GM15510 (cell line): ENCODE measurements around the gene MAK.
A peak's percentile ranks its signal among the peaks of the same experiment; 100 is the strongest.

ENCODE experiments used
- POLR2A ChIP-seq: IDR thresholded peaks from 3 replicates; pipeline ENCODE4 v1.6.1; 2011; ENCODE audit warnings: borderline replicate concordance; ENCODE audit not compliant: insufficient read length; ENCODE audit errors: extremely low read depth

The MAK gene

DNA sequence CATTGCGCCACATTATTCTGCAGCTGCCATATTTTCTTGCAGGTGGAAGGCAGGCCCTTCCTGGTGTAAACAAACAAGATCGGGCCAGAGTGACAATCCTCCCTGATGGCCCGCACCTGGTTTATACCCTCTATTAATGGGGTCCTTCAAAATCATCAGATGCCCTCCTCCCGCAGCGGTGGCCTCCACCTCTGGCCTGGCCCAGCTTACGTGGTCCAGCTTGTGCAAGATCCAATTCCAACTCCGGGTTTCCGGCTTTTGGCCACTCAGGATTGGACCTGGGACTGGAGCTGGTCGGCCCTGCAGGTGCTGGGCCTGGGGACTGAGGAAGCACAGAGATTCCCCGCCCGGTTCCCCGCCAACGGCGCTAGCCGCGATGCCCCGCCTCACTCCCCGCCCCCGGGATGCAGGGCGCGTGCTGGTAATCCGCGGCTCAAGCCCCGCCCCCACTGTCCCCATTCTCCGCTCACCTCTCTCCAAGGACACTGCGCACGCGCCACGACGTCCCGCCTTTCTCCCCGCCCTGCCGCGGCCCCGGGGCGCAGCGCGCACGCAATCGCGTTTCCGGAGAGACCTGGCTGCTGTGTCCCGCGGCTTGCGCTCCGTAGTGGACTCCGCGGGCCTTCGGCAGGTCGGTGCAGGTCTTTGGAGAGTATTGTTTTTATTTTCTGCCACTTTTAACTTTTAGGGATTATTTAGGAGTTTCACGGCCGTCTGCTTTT is 90.9 kb downstream of the MAK start, which contains the start of gene TMEM14B:
Gene TMEM14B, plus strand, starts transcription at position 555 of the 722 bp plus-strand sequence. CDS start 1,441 bp downstream, outside the sequence.
- TF ChIP-seq POLR2A = peak; percentile 97

DNA sequence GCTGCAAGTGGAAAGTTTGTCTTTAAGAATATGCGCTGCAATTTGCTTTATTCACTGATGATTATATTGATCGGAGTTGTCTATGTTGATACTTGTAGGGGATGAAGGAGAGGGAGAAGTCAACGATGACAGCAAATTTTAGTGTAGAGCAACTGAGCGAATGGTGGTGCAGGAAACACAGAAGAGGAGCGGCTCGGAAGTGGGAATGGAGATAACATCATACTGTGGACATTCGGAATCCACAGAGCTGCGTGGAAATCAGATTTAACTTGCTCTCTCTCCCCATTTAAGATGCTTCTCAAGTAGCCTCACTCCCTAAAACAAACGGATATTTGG is 91.5 kb downstream of the MAK start:
- no peak for TF ChIP-seq POLR2A

DNA sequence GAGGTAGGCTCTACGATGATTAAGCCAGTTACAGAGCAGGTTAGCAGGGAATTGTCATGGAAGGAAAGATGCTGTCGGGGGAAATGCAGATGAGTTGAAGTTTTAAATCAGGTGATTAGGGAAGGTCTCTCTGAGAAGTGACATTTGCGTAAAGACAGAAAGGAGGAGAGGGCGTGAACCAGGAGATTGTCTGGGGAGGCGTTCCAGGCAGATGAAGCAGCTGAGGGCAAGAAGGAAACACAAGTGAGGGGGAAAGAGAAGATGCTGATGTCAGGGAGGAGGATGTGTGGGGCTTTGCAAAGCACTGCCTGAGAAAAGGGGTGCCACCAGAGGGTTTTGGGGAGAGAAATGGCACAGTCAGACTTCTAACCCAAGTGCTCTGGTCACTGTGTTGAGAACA is 93.2 kb downstream of the MAK start:
- TF ChIP-seq POLR2A = no peak

DNA sequence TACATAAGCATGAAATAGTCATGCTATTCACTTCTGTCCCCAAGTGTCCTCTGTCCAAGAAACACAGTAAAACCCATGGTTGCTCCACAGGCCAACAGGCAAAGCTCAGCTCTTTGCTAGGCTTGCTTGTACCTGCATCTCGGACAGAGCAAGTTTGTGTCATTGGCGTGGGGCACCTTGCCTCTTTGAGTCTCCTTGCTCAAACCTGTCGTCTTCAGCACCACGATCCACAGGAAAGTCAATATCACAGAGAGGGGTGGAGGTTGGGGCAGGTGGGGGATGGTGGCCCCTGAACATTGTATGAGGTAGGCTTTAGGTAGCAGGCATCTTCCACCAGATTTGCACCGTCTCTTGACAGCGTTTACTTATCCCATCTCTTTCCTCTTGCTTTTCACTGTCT is 94.8 kb downstream of the MAK start:
- TF ChIP-seq POLR2A = no peak

DNA sequence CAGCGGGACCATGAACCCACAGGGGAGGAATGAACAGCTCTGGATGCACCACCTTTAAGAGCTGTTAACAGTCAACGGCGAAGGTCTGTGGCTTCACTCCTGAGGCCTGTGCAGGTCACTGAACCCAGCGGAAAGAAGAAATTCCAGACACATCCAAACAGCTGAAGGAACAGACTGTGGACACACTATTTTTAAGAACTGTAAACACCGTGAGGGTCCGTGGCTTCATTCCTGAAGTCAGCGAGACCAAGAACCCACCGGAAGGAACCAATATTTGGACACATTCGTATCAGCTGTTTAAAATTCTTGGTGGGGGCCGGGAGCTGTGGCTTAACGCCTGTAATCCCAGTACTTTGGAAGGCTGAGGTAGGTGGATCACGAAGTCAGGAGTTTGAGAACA is 96.1 kb downstream of the MAK start:
- TF ChIP-seq POLR2A = no peak

DNA sequence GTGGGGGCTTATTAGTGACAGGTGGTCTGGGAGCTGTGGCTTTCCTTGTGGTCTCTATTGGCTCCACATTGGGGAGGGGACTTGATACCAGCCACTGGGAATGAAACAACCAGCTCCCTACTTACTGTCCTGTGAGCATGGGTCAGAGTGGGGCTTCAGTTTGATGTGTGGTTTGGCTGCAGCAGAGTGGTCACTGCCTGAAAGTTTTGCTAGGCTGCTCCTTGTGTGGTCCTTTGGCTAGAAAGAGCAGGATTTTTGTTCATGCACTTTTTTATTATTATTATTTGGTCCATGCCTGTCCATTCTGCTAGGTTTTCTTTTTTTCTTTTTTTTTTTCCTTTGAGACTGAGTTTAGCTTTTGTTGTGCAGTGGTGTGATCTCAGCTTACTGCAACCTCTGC is 98.3 kb downstream of the MAK start:
- TF ChIP-seq POLR2A = no peak

DNA sequence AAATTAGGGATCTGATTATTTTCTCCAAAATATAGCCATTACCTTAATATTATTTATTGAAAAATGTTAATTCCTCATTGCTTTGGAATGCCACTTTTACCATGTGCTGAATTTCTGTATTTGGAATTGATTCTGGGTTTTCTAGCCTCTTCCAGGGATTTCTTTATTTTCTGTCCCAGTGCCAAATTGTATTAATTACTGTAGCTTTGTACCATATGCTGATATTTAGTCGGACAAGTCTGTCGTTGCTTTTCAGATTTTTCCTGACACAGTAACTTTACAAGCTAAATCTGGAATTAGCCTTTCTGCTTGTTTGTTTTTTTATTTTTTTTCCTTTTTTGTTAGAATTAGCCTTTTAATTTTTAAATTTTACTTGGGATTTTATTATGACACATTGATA is 101.6 kb downstream of the MAK start:
- no peak for TF ChIP-seq POLR2A

DNA sequence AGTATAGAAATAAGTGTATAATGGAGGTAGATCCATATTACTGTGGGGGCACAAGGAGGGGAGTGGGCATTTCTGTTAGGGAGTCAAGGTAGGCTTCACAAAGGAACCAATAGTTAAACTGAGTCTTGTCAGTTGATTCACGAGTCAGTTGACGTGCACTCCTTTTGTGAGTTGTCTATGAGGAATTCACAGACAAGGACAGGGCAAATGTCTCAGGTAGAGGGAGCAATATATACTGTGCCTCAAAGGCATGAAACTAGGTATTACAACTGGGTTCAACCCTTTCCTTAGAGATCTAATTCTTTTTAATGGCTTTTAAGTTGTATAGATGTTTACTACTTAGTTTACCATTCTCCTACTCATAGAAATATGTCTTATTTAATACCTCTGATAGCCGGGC is 104.5 kb downstream of the MAK start:
- TF ChIP-seq POLR2A = no peak

DNA sequence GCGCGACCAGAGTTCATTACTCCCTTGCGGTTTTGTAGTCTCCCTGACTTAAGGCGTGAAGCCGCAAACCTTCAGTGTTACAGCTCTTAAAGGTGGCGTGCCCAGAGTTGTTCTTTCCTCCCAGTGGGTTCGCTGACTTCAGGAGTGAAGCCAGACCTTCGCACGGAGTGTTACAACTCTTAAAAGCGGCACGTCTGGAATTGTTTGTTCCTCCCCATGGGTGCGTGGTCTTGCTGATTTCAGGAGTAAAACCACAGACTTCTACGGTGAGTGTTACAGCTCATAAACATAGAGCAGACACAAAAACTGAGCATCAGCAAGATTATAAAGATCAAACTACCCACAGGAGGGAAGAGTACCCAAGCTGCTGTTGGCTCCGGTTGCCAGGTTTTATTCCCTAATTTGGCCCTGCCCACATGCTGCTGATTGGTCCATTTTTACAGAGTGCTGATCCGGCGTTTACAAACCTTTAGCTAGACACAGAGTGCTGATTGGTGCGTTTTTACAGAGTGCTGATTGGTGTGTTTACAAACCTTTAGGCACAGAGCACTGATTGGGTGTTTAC is 105.1 kb downstream of the MAK start:
- TF ChIP-seq POLR2A = no peak

DNA sequence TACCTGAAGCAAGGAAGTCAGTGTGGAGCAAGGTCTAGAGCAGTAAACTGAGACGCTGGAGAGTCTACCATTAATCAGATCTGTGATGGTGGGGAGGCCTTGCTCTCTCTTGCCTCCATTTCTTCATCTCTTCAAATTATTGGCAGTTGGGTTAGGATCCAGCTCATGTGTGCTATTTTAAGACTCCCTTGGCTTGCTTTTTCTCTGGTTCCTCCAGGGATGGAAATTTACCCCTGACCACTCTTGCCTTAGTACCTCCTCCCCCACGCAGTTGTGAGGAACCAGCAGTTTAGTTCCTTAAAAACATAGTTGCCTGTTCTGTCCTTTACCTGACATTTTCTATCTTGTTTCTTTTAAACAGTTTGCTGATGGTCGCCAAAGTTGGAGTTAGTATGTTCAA is 108.1 kb downstream of the MAK start:
- TF ChIP-seq POLR2A = no peak

DNA sequence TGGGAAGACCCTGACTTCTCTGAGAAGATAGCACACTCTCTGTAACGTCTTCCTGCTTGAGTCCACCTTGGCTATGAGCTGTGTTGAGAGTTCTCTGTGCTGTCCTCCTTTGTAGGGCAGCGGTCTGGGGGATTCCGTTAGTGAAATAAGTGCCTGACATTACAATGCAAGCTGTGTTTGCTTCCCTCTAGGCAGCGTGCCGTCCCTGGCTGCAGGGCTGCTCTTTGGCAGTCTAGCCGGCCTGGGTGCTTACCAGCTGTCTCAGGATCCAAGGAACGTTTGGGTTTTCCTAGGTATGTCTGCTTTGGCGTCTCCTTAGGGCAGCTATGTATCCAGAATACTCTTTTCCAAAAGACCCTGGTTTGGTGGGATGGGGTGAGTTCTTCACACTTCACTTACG is 112.6 kb downstream of the MAK start:
- no peak for TF ChIP-seq POLR2A

DNA sequence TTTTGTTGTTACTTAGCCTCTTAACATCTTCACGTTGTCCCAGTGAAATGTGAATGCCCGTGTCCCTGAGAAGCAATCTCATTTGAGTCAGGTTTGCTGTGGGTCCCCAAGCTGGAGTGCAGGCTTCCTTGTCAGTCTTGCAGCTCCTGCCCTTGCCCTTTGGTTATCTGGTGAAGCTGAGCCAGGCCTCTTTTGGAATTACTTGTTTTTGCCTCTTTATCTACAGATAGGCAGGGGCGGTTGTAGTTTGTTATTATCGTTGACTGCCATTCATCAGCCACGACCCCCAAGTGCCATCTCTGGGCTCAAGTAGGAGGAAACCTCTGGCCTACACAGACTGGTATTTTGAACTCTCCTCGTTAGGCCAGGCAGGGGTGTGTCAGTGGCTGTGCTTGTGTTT is 113.3 kb downstream of the MAK start:
- no peak for TF ChIP-seq POLR2A

DNA sequence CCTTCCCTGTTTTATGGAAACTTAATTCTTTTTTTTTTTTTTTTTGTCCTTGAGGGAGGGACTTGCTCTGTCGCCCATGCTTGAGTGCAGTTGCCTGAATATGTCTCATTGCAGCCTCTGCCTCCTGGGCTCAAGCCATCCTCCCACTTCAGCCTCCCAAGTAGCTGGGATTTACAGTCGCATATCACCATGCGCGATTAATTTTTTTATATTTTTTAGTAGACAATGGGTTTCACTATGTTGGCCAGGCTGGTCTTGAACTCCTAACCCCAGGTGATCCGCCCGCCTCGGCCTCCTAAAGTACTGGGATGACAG is 114.8 kb downstream of the MAK start:
- TF ChIP-seq POLR2A = no peak

DNA sequence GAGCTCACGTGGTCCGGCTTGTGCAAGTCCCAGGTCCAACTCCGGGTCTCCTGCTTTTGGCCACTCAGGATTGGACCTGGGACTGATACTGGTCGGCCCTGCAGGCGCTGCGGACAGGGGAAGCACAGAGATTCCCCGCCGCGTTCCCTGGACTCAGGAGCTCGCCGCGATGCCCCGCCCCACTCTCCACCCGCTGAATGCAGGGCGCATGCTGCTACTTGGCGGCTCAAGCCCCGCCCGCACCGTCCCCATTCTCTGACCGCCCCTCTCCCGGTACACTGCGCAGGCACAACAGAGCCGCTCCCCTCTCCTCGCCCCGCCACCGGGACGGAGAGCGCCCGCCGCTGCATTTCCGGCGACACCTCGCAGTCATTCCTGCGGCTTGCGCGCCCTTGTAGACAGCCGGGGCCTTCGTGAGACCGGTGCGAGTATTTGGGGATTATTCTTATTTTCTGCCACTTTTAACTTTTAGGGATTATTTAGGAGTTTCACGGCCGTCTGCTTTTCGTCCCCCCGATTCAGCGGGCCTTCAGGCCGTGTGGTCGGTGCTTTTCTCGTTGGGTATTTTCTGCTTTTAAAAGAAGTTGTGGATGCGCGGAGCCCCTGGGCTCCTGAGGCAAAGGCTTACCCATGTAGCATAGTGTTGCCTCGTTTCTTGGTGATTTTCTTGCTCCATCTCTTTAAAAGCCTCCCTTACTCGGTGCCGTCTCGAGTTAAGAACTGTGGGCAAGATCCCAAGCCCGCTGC is 115.3 kb downstream of the MAK start, which contains the start of gene TMEM14C:
Gene TMEM14C, plus strand, starts transcription at position 251 of the 747 bp plus-strand sequence. CDS start 1,544 bp downstream, outside the sequence.
- TF ChIP-seq POLR2A = peak; percentile 87

DNA sequence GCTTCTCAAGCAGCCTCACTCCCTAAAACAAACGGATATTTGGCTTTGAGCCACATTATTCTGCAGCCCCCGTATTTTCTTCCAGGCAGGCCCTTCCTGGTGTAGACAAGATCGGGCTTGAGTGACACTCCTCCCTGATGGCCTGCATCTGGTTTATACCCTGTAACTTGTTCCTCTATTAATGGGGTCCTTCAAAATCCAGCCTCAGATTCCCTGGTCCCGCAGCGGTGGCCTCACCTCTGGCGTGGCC is 115.8 kb downstream of the MAK start:
- TF ChIP-seq POLR2A = no peak

DNA sequence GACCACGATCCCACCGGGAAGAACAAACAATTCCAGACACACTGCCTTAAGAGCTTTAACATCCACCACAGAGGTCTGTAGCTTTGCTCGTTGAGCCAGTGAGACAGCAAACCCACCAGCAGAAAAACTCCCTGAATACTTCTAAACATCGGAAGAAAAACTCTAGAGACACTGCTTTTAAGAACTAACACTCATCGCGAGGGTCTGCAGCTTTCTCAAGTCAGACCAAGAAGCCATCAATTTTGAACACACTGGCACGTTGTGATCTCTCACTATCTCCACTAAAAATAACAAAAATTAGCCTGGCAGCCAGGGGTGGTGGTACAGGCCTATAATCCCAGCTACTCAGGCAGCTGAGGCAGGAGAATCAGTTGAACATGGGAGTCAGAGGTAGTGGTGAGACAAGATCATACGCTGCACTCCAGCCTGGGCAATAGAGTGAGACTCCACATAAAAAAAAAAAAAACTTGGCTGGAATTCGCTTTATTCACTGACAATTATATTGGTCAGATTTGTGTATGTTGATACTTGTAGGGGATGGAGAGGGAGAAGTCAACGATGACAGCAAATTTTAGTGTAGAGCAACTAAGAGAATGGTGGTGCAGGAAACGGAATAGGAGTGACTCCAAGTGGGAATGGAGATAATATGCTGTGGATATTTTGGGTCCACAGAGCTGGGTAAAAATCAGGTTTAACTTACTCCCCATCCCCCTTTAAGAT is 116.3 kb downstream of the MAK start:
- TF ChIP-seq POLR2A = peak; percentile 5

DNA sequence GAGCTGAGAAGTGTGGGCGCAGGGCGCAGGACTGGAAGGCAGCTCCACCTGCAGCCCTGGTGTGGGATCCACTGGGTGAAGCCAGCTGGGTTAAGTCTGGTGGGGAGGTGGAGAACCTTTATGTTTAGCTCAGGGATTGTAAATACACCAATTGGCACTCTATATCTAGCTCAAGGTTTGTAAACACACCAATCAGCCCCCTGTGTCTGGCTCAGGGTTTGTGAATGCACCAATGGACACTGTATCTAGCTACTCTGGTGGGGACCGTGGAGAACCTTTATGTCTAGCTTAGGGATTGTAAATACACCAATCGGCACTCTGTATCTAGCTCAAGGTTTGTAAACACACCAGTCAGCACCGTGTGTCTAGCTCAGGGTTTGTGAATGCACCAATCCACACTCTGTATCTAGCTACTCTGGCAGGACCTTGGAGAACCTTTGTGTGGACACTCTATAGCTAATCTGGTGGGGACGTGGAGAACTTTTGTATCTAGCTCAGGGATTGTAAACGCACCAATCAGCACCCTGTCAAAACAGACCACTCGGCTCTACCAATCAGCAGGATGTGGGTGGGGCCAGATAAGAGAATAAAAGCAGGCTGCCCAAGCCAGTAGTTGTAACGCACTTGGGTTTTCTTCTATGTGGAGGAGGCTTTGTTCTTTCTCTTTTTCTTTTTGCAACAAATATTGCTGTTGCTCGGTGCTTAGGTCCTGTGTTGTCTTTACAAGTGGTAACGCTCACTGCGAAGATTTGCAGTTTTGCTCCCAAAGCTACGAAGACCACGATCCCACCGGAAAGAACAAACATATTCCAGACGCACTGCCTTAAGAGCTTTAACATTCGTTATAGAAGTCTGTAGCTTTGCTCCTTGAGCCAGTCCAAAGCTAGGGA is 117.1 kb downstream of the MAK start:
- TF ChIP-seq POLR2A = peak; percentile 39
